Activated T-cell treated with anti-CD3 and anti-CD28 coated beads, Interleukin-2, amount 50 U/mL, for 24 hours (primary cell): ENCODE measurements around the gene SAP30L.

Experiments used
- DNase-seq: peaks from one replicate; pipeline ENCODE4 v3.0.0-alpha.2; 2020
- H3K27ac Mint-ChIP-seq: 2 replicates; pipeline ENCODE4 v1.8.0; 2020; ENCODE audit warnings: mild to moderate bottlenecking, mixed read lengths
- H3K27me3 Mint-ChIP-seq: 2 replicates; pipeline ENCODE4 v1.8.0; 2020; ENCODE audit warnings: mixed read lengths
- H3K36me3 Mint-ChIP-seq: 2 replicates; pipeline ENCODE4 v1.8.0; 2020; ENCODE audit warnings: low read depth, mixed read lengths
- H3K4me1 Mint-ChIP-seq: 2 replicates; pipeline ENCODE4 v1.8.0; 2020; ENCODE audit warnings: low read depth, mixed read lengths
- H3K4me3 Mint-ChIP-seq: 2 replicates; pipeline ENCODE4 v1.8.0; 2020; ENCODE audit warnings: mild to moderate bottlenecking, moderate library complexity, mixed read lengths
- H3K9me3 Mint-ChIP-seq: 2 replicates; pipeline ENCODE4 v1.8.0; 2020; ENCODE audit warnings: mixed read lengths

SAP30L gene

DNA sequence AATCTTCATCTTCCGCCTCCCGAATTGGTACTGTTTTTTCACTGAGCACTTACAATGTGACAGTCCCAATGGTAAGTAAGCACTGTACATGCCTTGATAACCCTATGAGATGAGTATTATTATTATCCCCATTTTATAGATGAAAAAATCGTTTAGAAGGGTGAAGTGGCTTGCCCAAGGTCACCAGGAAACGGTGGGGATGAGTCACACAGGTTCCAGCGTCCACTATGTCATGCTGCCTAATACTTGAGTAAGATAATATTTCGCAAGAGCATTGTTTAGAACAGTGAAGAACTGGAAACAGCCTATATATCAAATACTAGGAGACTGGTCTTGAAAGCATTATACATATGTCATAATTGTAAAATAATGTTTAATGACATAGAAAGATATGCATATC is 19.4 kb downstream of the SAP30L start:
- Mint-ChIP-seq H3K4me3 (no peak overlapping the region), H3K27ac (no peak overlapping the region), H3K9me3 (no peaks in the 10 kb centered on the region), H3K27me3 (peaks cover 19% of the 10 kb centered on the region), H3K36me3 (peaks cover 6% of the 10 kb centered on the region), H3K4me1 (no peaks in the 10 kb centered on the region)
- DNase-seq = no peak

DNA sequence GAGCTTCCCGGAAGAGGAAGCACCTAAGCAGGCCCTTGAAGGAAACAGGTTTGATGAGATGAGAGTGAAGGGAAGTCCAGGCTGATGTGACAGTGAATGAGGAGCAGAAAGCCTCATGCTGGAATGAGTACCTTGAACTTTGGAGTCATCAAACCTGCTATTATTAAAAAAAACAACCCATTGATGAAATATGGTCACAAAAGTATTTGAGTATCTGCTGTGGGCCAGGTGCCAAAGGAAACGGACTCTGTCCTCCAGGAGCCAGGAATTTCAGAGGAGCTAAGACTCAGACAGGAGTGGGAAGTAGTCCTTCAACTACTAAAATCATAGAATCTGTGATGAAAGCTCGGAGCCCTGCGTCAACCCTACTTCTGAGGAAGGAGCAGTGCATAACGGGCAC is 20.4 kb downstream of the SAP30L start:
- Mint-ChIP-seq H3K4me1 (peaks cover 5% of the 10 kb centered on the region), H3K27me3 (peaks cover 29% of the 10 kb centered on the region), H3K36me3 (peaks cover 4% of the 10 kb centered on the region), H3K27ac (no peak overlapping the region), H3K4me3 (no peak overlapping the region), H3K9me3 (no peaks in the 10 kb centered on the region)
- no peak for DNase-seq

DNA sequence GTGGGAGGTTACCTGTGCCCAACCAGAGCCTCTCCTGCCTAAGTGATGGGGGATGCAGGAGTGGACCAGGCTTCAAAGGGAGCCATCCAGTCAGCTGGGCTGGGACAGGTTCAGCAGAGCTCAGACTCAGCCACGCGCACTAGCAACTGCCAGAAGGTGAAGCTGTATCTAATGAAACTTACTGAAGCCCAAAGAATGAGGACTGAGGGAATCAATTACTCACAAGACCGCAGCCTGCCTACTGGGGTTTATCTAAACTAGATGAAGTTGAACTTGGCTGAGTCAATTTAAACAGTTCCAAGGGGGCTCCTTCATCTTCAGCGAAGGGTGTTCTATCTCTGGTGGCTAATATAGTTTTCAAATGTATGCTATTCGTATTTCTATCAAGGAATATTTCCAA is 20.9 kb downstream of the SAP30L start:
- Mint-ChIP-seq H3K36me3 (peaks cover 4% of the 10 kb centered on the region), H3K9me3 (no peaks in the 10 kb centered on the region), H3K27ac (no peak overlapping the region), H3K4me3 (no peak overlapping the region), H3K4me1 (peaks cover 7% of the 10 kb centered on the region), H3K27me3 (peaks cover 34% of the 10 kb centered on the region)
- DNase-seq = no peak

DNA sequence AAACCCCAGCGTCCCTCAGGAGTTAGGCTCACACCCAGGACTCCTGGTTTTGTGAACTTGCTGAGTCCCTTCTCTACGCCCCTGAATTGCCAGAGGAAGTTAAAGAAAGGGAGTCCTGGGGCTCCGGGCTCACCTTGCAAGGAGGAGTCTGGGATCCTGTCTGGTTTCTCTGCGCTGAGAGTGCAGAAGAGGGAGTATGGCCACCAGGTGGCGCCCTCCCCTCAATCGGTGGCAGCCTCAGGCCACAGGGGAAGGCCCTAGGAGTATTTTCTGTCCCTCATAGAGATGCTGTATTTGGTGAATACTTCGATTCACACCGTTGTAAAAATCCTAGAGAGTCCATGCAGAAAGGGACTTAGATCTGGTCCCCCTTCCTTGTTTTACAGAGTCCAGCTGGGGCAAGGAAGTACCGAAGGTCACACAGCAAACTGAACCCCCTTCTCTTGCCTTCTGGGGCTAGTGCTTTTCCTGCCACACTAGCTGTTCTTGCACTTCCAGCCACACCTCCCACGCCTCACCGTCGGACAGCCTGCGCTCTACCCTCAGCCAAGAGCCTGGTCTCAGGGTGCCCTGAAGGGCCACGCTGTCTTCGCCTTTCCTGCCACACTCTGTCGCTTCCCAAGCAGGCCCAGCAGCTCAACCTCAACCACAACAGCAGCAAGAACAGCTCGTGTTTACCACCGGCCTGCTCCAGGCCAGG is 22.0 kb downstream of the SAP30L start:
- H3K4me1 Mint-ChIP-seq = peaks cover 7% of the 10 kb centered on the region
- no peak overlapping the region for H3K4me3 Mint-ChIP-seq
- no peaks in the 10 kb centered on the region for H3K9me3 Mint-ChIP-seq
- peaks cover 45% of the 10 kb centered on the region for H3K27me3 Mint-ChIP-seq
- peaks cover 2% of the 10 kb centered on the region for H3K36me3 Mint-ChIP-seq
- no peak overlapping the region for H3K27ac Mint-ChIP-seq
- DNase-seq = peak; percentile 86

DNA sequence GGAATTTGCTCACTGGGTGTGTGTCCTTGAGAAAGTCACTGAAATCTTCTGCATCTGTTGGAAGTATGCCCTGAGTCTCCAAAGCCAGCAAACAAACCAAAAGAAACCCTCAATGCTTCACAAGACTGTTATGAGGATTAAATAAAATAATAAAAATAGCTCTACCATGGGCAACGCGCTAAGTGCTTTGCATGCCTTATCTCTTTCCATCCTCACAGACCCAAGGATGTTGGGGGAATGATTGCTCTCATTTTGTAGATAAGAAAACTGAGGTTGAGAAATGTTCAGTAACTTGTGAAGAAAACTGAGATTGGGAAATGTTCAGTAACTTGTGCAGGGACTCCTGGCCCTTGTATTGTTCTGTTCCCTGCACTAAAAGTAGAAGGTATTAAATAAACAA is 24.3 kb downstream of the SAP30L start:
- no peak overlapping the region for H3K27ac Mint-ChIP-seq
- H3K4me3 Mint-ChIP-seq = no peak overlapping the region
- H3K27me3 Mint-ChIP-seq = peaks cover 68% of the 10 kb centered on the region

DNA sequence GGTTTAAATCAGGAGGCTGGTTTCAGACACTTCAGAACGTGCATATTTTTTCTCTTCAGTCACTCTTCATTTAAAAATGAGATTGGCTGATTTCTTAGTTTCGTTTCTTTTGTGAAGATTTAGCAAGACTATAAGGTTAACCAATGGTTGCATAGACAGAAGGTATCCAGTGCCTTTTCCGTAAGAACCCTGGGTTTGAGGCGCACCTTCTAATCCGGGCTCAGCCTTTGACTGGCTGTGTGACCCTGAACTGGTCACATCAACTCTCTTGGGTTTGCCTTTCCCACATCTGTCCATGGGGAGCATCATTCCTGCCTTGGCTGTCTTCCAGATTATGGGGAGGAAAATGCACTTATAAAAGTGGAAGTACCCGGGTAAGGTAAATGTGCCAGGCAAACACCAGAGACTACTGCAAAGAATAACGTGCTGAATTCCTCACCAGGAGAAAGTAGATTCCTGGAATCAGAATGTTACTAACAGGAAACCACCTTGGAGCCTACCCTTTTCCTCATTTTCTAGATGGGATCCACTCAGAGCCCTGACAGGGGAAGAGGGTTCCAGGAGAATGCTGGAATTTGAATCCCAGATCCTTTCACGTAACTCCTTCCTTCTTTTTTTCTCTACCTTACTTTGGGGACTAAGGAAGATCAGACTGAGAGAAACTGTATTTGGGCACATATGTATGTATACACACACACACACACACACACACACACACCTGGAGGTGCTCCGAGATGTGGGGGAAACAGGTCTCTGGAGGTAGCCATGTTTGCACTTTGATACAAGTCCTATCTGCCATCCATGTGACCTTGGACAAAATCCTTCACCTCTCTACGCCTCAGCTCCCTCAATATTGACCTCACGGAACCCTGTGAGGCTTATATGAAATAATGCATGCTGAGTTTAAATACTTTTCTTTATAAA is 25.4 kb downstream of the SAP30L start:
- Mint-ChIP-seq H3K4me1 (peaks cover 39% of the 10 kb centered on the region), H3K27ac (no peak overlapping the region), H3K9me3 (no peaks in the 10 kb centered on the region), H3K4me3 (no peak overlapping the region), H3K36me3 (no peaks in the 10 kb centered on the region), H3K27me3 (peaks cover 79% of the 10 kb centered on the region)
- no peak for DNase-seq

More for the DNA sequence above, 24.3 kb downstream of the SAP30L start:
- no peaks in the 10 kb centered on the region for H3K9me3 Mint-ChIP-seq
- no peaks in the 10 kb centered on the region for H3K36me3 Mint-ChIP-seq
- H3K4me1 Mint-ChIP-seq = peaks cover 28% of the 10 kb centered on the region
- DNase-seq = no peak

DNA sequence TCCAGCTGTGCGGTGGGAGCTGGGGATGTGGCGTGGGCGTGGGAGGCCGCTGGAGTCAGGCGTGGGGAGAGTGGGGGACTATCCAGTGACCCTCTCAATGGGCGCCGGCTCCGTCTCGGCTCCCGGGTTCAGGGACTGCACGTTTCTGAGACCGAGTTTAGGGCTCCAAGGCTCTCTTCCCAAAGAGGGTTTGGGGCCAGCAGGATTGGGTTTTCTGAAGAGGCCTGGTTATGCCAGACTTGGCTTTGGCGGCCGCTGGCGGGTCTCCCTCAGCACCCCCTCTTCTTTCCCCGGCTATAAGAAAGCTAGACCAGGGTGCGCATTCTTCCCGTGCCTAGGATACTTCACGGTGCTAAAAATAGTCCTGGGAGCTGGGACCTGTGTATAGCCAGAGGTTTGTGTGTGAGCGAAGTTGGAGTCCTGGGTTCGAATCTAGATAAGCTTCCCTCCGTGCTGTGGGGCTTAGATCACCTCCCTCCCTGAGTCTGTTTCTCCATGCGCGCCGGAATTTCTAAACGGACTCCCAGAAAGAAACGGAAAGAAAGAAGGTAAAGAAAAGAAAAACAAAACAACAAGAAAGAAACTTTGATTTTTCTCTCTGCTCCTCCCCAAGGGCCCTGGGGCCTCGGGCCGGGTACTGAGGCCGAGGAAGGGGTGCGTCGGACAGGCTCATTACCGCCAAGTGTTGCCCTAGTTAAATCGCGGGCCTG is 27.2 kb downstream of the SAP30L start:
- H3K4me1 Mint-ChIP-seq = peaks cover 55% of the 10 kb centered on the region
- H3K27ac Mint-ChIP-seq = no peak overlapping the region
- DNase-seq = no peak
- H3K4me3 Mint-ChIP-seq = no peak overlapping the region
- H3K9me3 Mint-ChIP-seq = no peaks in the 10 kb centered on the region
- no peaks in the 10 kb centered on the region for H3K36me3 Mint-ChIP-seq
- peaks cover 92% of the 10 kb centered on the region for H3K27me3 Mint-ChIP-seq

DNA sequence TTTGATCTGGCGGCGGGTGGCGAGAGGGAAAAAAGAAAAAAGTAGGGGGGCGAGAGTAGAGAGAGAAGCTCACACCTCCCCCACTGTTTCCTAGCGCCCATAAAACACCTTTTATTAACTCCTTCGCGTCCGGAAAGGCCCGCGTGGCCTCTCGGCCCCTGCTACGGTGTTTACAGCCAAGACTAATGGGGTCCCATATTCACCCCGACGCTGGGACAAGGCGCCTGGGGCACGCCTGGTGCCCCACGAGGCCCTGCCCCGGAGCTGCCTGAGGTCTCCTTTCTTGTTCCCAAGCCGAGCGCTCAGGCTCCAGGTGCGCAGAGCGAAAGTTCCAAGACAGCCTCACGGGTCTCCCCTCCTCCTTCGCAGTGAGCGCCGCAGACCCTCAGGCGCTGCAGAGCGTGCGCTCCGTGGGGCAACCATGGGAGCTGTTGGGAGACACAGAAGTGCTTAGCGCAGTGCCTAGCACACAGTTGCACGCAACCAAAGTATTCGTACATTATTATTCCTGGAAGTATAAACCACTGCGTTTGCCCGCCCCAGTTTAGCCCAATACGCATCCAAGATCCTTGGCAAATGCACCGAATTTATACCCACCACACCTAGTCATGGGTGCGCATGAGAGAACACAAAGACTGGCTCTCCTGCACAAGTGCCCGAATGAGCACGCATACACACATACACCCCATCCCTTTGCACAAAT is 27.9 kb downstream of the SAP30L start:
- H3K4me1 Mint-ChIP-seq = peaks cover 58% of the 10 kb centered on the region
- H3K4me3 Mint-ChIP-seq = peak overlapping the region; percentile 23
- peaks cover 95% of the 10 kb centered on the region for H3K27me3 Mint-ChIP-seq
- no peaks in the 10 kb centered on the region for H3K9me3 Mint-ChIP-seq
- peak; percentile 37 for DNase-seq
- H3K27ac Mint-ChIP-seq = peak overlapping the region; percentile 35
- H3K36me3 Mint-ChIP-seq = no peaks in the 10 kb centered on the region

DNA sequence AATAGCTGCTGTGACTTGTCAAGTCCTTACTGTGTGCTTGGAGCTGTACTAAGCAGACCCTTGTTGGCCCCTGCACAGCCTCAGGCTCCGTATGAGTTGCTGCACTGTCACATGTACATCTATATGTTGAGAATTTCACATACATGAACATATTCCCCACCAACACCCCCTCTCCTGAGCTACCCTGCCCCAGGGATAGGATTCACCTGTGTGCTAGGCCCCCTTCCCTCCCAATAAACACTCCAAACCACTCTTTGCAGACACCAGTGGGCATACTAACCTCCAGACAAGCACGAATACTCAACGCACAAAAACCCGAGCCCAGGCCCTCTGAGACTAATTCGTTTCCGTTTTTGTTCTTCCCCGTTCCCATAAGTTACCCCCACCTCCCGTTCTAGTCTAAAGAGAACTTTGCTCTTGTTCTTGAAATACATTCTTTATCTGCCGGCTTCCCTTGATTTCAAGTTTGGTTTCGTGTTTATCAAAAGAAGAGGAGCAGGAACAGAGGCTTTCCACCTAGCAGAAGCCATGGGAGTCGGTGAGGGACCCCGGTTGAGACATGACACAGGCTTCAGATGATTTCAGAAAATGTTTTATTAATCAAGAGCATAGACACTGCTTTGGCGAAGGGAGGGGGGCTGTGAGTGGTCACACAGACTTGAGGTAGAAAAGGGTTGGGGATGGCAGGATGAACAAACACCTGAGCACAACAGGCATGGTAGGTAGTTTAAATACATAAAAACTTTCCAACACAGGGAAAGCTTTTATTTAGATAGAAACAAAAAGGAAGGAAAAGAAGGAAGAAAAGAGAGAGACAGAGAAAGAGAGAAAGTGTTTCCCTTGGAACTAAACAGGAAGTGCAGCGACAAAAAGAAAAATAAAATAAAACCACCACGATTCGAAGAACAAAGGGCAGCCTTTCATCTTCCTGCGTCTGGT is 28.9 kb downstream of the SAP30L start:
- Mint-ChIP-seq H3K36me3 (no peaks in the 10 kb centered on the region), H3K4me1 (peaks cover 65% of the 10 kb centered on the region), H3K27me3 (peaks cover 95% of the 10 kb centered on the region), H3K4me3 (peak overlapping the region; percentile 7), H3K27ac (peak overlapping the region; percentile 35), H3K9me3 (no peaks in the 10 kb centered on the region)
- DNase-seq = peak; percentile 39

DNA sequence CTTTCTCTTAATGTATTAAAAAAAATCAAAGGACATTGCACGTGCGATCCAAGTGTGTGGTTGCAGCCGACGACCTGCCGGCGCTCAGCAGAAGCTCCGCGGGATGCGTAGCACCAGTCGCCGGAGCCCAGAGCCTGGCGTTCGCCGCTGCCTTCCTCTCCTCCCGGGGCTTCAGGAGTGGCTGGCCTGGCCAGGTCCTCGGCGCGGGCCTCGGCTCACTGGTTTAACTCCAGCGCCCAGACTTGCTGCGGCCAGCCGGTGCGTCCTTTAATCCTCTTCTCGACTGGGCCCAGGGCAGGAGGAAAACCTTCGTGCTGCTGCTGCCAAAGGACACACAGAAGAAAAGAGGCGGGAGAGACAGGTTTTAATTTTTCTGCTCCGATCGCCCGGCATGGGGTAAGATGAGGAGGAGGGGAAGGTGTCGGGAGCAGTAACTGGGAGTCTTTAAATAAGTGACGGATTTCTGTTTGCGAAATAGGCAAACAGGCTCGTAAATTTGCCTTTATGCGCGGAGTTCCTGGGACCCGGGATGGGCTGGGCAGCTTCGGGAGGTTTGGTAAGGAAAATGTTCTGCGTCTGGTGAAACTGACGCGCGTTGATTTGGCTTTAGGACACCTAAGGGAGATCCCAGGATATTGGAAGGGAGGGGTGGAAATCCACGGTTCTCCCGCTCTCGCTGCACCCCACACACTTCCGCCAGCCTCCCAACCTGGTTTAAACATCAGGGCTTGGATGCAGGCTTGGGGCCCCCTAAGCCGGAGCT is 30.0 kb downstream of the SAP30L start:
- peak; percentile 51 for DNase-seq
- H3K36me3 Mint-ChIP-seq = no peaks in the 10 kb centered on the region
- H3K4me1 Mint-ChIP-seq = peaks cover 67% of the 10 kb centered on the region
- H3K4me3 Mint-ChIP-seq = peak overlapping the region; percentile 24
- H3K27me3 Mint-ChIP-seq = peaks cover 95% of the 10 kb centered on the region
- peak overlapping the region; percentile 64 for H3K27ac Mint-ChIP-seq
- no peaks in the 10 kb centered on the region for H3K9me3 Mint-ChIP-seq

DNA sequence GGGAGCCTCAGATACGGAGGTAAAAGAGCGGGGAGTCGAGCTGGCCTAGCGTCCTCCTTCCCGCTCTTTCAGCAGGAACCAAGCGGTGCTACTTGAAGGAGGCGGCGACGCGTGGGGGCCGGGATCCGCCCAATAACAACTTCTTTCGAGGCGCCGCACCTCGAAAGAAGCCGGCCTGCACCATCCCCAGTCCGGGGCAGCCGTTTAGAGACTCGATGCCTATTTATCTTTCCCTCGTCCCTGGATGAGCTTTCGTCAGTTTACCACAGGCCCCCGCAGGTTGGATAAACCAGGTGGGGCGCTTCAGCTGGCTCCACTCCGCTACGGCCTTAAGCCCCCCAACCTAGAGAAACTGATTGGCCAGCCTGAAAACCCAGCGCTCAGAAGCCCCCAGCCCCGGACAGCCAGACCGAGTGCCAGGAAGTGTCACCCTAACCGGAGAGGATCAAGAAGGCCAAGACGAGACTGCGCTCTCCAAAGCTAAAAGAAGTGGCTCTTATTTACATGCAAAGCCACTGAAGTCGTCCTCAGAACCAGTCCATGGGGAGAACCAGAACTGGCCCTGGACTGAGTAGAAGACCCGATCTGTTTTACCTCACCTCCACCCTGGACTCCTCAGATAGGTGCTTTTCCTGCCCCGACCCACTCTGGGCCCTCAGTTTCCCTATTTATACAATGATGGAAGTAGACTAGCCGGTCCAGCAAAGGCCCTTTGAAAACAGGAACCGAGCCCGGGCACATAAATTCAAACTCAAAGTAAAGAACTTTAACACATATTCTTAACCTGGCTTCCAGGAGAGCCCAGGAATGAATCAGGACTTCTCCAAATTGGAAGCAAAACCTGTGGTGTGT is 30.8 kb downstream of the SAP30L start:
- no peaks in the 10 kb centered on the region for H3K36me3 Mint-ChIP-seq
- H3K27ac Mint-ChIP-seq = peak overlapping the region; percentile 42
- peaks cover 62% of the 10 kb centered on the region for H3K4me1 Mint-ChIP-seq
- peak overlapping the region; percentile 24 for H3K4me3 Mint-ChIP-seq
- H3K9me3 Mint-ChIP-seq = no peaks in the 10 kb centered on the region
- H3K27me3 Mint-ChIP-seq = peaks cover 95% of the 10 kb centered on the region
- peak; percentile 47 for DNase-seq
